Measurements from ENCODE around the gene ADORA2A.

- no peak for TF ChIP-seq CTCF (IDR thresholded peaks at IDR 0.05)
- no peak for TF ChIP-seq EP300 (IDR thresholded peaks at IDR 0.05; ENCODE audit: low read depth)
These were observed 10.4 kb downstream of the ADORA2A start for GRCh38 chr22:24437741-24438328.
